H7 (cell line): ENCODE results near the gene ZSWIM1. TPM values are rescaled to one million over a fixed set of nuclear protein-coding genes. Genes with fewer than 3 reads are reported as not detected.
A peak's percentile ranks its signal among the peaks of the same experiment; 100 is the strongest.

Experiments
- DNase-seq: peaks from one replicate; pipeline ENCODE4 v3.0.0; 2012
- H3K27me3 ChIP-seq: 2 replicates; pipeline ENCODE4 v1.6.0; 2011; ENCODE audit warnings: mild to moderate bottlenecking, low read length; ENCODE audit not compliant: control insufficient read depth, insufficient read depth
- H3K36me3 ChIP-seq: replicated peaks from 2 replicates; pipeline ENCODE4 v1.5.1; 2011; ENCODE audit warnings: low read length; ENCODE audit not compliant: control insufficient read depth, insufficient read depth
- H3K4me3 ChIP-seq: 2 replicates; pipeline ENCODE4 v1.5.1; 2011; ENCODE audit warnings: low read depth, mild to moderate bottlenecking, control low read depth, low read length, moderate library complexity; ENCODE audit not compliant: insufficient read depth
- total RNA-seq: library from RNA; depleted of rRNA; stranded (reverse); fragments of >200 nt; shearing (Covaris generic); gene quantifications from 2 replicates; pipeline ENCODE4 v1.2.3, GENCODE V29; 2014; rRNA removed

The ZSWIM1 gene
- total RNA-seq, result 13.3 and 17.8 TPM in 2 replicates

DNA sequence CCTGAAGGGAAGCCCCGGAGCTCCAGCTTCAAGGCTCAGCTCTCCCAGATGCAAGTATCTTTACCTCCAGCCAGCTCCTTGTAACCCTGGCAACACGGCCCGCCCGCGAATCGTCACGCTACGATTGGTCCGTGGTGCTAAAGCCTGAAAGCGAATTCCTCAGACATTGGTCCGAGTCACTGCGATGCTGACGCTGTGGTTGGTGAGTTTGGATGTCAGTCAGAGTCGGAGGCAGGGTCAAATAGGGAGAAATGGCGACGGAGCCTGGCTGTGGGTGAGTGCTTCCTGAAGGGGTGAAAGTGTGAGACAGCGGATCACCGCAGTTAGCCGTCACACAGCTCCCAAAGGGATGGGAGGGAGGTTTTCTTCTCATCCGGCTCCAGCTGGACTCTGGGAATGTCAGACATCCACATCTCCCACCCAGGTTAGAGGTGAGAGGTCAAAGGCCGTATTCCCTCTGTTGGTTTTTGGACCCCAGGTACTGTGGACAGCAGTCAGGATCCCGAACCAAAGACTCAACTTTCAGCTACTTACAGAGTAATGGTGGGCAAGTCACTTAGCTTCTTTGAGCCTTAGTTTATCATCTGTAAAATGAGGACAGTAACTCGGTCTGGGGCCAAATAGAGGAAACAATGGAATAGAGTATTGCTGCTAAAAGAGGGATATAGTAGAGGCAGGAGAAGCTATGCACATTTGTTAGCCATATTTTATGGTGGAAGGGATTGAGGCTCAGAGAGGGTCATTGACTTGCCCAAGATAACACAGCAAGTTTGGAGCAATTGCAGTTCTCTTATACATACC lies at the start of gene ZSWIM1:
Gene ZSWIM1, plus strand, starts transcription at position 240 of the 801 bp plus-strand sequence. CDS start 1,366 bp downstream, outside the sequence.
- H3K36me3 ChIP-seq, result peaks cover 16% of the 10 kb centered on the region
- no peaks in the 10 kb centered on the region for H3K27me3 ChIP-seq
- peak; percentile 98 for DNase-seq
- H3K4me3 ChIP-seq, result peak within 1 kb of the TSS; percentile 70

DNA sequence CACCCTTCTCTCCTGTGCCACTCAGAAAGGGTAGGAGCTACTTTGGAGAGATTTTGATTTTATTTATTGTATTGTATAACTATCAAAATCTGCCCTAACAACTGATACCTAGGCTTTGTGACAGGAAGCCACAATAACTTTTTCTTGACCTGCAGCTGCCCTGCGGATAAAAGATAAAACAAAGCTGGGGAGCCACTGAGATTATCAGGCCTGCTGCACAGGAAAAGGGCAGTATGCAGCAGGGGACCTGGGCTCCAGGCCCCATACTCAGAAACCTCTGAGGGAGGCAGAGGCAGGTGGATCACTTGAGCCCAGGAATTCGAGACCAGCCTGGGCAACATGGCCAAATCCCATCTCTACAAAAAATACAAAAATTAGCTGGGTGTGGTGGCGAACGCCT lies 48.4 kb upstream of the ZSWIM1 start:
- no peaks in the 10 kb centered on the region for H3K27me3 ChIP-seq
- peaks cover 9% of the 10 kb centered on the region for H3K36me3 ChIP-seq
- no peak for DNase-seq
- no peak overlapping the region for H3K4me3 ChIP-seq

DNA sequence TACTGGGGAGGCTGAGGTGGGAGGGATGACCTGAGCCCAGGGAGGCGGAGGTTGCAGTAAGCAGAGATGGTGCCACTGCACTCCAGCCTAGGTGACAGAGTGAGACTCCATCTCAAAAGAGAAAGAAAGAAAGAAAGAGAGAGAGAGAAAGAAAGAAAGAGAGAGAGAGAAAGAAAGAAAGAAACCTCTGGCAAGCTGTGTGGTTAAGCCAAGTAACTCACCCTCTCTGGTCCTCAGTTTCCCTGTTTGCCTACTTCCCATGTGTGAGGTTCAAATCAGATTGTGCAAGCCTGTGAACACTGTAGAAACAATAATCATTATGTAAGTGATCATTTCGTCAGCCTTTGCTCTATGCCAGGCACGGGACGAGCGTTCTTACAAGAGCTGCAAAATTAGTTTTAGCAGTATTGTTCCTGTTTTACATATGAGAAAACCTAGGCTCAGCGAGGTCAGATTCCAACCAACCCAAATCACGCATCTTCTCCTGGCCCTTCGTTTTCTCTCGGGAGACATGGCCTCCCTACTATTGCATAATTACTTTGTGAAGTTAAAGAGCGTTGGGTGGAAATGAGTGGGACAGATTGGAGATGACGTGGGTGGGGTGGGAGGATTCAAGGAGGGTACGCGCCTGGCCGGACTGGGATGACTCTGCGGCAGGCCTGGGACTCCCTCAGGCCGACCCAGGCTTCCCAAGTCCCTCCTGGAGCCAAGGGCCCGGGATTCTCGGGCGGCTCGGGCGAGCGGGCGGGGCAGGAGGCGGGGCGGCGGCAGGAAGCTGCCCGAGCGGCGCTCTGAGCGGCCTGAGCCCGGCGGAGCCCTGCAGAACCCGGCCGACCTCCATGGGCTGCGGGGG lies 47.8 kb upstream of the ZSWIM1 start, which contains the start of gene SNX21:
Gene SNX21, plus strand, starts transcription at position 770 of the 853 bp plus-strand sequence. CDS start 121 bp downstream, outside the sequence.
- no peaks in the 10 kb centered on the region for H3K27me3 ChIP-seq

DNA sequence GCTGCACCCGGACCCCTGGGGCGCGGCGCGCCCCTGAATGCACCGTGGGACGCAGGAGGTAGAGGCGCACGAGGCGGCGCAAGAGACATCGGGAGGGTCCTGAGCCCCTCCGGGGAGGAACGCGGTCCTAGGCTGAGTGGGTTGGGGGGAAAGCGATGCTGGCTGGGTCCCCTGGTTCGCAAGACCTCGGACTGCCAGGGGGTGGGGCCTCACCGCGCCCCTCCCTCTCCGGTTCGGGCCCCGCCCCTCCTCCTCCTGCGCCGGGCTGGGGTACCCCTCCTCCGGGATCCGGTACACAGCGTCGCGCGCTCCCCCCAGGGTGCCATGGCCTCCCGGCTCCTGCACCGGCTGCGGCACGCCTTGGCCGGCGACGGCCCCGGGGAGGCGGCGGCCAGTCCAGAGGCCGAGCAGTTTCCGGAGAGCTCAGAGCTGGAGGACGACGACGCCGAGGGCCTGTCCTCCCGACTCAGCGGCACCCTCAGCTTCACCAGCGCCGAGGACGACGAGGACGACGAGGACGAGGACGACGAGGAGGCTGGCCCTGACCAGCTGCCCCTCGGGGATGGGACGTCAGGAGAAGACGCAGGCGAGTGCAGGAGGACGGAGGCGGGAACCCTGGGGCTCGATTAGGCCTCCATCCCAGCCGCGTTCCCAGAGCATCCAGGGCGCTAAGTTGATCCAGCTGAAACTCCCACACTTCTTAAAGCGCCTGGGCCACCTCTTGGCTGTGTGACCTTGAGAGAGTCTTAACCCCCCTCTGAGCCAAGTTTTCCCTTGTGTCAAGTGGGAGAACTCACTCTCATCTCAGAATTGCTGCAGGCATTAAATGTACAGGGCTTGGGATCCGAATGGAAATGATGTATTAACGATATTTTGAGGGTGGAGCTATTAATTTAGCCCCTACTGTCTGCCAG lies 46.9 kb upstream of the ZSWIM1 start:
- H3K36me3 ChIP-seq, result peaks cover 9% of the 10 kb centered on the region
- peak; percentile 99 for DNase-seq
- H3K27me3 ChIP-seq, result no peaks in the 10 kb centered on the region
- H3K4me3 ChIP-seq, result peak overlapping the region; percentile 76

More for the DNA sequence above, 47.8 kb upstream of the ZSWIM1 start, which contains the start of gene SNX21:
- peaks cover 9% of the 10 kb centered on the region for H3K36me3 ChIP-seq
- peak; percentile 95 for DNase-seq
- peak within 1 kb of the TSS; percentile 76 for H3K4me3 ChIP-seq

DNA sequence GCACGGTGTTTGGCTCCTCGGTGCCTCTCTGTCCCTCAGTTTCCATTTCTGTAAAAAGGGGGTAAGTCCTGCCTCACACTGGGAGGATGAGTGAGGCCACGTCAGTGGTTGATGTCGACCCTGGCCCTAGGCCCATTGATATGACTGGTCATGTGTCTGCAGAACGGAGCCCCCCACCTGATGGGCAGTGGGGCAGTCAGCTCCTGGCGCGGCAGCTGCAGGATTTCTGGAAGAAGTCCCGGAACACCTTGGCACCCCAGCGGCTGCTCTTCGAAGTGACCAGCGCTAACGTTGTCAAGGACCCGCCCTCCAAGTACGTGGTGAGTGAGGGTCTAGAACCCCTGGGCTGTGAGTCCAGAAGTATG lies 46.2 kb upstream of the ZSWIM1 start:
- Histone ChIP-seq H3K4me3 (no peak overlapping the region), H3K27me3 (no peaks in the 10 kb centered on the region), H3K36me3 (peaks cover 9% of the 10 kb centered on the region)
- no peak for DNase-seq

DNA sequence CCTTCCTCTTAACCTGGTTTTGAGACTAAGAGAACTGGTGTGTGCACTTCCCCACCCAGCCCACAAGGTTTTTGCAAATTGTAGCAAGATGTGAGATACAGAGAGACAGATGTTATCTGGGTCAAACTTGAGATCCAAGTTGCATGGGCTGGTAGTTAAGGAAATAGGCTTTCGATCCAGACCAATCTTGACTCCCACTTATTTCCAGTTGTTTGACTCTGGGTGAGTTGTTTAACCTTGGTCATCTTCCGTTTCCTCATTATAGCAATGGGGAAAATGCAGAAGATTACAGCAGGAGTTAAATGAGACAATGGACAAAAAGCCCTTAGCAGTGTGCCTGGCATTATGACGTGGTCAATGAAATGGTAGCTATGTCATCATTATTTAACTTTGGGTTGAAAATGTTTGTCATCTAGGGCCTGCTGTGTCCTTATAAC lies 45.7 kb upstream of the ZSWIM1 start:
- no peaks in the 10 kb centered on the region for H3K27me3 ChIP-seq
- DNase-seq, result no peak
- peaks cover 9% of the 10 kb centered on the region for H3K36me3 ChIP-seq
- H3K4me3 ChIP-seq, result no peak overlapping the region

DNA sequence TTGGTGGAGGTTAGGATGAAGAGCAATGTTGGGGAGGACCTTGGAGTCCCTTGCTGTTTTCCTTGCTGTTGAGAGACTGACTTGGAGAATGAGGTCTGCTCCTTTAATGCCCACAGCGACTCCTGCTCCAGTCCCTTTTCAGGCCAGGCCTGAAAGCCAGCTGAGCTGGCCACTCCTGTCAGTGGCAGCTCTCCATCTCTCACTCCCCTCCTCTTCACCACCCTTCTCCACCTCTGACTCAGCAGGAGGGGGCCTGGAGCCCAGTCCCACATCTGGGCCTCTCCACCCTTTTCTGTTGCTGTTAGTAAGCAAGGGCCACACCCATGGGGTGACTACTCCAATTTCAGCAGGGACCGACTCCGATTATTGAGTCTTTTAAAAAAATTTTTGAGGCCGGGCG lies 45.2 kb upstream of the ZSWIM1 start:
- peaks cover 9% of the 10 kb centered on the region for H3K36me3 ChIP-seq
- H3K4me3 ChIP-seq, result no peak overlapping the region
- DNase-seq, result no peak
- no peaks in the 10 kb centered on the region for H3K27me3 ChIP-seq

DNA sequence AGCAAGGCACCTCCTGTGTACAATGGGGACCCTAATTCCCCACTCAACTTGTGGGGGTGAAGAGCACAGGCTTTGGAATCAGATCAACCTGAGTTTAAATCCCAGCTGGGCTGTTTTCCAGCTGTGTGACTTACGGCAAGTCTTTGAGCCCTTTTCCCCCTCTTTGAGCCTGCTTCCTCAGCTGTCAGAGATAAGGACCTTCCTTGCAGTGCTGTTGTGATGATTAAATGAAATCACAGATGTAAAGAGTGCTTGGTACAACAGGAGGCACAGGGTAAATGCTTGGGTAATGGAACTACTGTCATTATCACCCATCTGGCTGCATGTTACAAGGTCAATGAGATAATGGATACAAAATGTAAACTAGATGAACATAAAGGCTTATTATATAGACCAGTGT lies 44.2 kb upstream of the ZSWIM1 start:
- peaks cover 13% of the 10 kb centered on the region for H3K36me3 ChIP-seq
- no peak for DNase-seq
- H3K4me3 ChIP-seq, result no peak overlapping the region
- H3K27me3 ChIP-seq, result no peaks in the 10 kb centered on the region

DNA sequence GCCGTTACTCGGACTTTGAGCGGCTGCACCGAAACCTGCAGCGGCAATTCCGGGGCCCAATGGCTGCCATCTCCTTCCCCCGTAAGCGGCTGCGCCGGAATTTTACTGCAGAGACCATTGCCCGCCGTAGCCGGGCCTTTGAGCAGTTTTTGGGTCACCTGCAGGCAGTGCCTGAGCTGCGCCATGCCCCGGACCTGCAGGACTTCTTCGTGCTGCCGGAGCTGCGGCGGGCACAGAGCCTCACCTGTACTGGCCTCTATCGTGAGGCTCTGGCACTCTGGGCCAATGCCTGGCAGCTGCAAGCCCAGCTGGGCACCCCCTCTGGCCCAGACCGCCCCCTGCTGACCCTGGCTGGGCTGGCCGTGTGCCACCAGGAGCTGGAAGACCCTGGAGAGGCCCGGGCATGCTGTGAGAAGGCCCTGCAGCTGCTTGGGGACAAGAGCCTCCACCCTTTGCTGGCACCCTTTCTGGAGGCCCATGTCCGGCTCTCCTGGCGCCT lies 40.3 kb upstream of the ZSWIM1 start:
- H3K36me3 ChIP-seq, result peaks cover 23% of the 10 kb centered on the region
- no peaks in the 10 kb centered on the region for H3K27me3 ChIP-seq
- no peak for DNase-seq
- H3K4me3 ChIP-seq, result no peak overlapping the region

DNA sequence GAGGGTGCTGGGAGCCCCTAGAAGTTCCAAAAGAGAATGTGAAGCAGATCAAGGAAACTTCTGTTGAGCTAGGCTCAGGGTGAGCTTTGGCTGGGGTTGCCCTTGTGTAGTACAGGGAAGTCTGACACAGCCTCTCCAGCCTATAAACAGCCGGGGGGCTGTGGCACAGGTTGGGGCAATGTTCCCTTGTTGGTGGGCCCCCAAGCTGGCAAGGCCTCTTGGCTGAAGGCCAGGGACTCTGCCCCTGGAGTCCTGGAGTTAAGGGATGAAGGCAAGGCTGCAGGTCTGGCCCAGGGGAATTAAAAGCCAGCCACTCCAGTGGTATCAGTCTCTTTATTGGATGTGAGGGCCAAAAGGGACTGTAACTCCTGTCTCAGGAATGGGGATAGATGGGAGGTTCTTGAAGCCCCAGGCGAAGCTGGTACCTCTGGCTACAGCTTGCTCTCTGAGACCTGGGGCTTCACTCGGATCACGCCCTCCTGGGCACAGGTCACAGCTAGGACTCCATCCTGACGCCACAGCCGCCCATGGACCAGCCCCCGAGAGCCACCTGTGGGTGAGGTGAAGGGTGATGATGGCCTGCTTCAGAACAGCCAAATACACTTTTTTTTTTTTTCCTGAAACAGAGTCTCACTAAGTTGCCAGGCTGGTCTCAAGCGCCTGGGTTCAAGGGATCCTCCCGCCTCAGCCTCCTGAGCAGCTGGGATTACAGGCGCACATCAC lies 39.5 kb upstream of the ZSWIM1 start:
- no peak for DNase-seq
- H3K36me3 ChIP-seq, result peaks cover 23% of the 10 kb centered on the region
- no peak overlapping the region for H3K4me3 ChIP-seq
- H3K27me3 ChIP-seq, result no peaks in the 10 kb centered on the region

DNA sequence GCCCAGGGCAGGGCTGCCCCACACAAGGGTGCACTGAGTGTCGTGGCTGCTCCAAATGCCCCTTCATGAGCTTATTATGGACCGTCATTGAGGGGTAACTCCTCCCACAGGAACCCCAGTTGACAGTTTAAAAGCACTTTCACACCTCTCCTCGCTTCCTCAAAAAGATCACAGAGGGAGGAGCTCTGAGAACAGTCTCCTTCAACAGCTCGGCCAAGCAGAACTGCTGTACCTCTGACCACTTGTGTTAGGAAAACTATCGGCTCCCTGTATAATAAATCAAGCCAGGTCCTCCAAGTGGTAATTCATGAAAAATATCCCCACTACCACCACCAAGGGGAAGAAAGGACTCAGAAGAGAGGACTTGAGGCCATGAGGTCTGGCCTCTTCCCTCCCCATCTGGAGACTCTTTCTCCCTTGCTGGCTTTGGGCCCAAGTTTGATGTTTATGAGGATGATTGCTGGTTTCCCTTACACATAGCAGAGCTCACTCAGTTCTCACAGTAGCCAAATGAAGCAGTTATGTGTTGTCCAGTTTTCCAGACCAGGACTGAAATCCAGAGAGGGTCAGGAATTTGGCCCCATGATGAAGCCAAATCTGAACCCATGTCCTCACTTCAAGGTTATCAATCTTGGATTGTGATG lies 38.7 kb upstream of the ZSWIM1 start:
- Histone ChIP-seq H3K36me3 (peaks cover 19% of the 10 kb centered on the region), H3K4me3 (no peak overlapping the region), H3K27me3 (no peaks in the 10 kb centered on the region)
- DNase-seq, result no peak

DNA sequence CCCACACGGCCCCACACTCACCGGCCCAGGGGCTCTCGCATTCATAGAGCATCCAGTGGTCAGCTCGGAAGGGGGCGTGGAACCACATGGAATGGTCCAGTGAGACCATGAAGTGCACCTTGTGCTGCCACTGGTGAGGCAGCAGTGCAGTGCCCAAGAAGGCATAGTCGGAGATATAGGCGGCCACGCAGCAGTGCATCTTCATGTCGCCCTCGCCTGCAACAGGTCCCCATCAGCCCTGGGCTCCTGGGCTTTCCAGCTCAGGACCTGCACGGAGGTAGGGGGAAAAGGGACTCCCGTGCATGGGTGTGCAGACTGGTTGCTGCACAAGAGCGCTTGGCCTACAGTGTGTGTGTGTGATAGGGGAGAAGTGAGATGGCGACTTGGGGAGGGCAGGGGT lies 37.5 kb upstream of the ZSWIM1 start:
- DNase-seq, result no peak
- H3K36me3 ChIP-seq, result peaks cover 22% of the 10 kb centered on the region
- H3K4me3 ChIP-seq, result no peak overlapping the region
- H3K27me3 ChIP-seq, result no peaks in the 10 kb centered on the region

DNA sequence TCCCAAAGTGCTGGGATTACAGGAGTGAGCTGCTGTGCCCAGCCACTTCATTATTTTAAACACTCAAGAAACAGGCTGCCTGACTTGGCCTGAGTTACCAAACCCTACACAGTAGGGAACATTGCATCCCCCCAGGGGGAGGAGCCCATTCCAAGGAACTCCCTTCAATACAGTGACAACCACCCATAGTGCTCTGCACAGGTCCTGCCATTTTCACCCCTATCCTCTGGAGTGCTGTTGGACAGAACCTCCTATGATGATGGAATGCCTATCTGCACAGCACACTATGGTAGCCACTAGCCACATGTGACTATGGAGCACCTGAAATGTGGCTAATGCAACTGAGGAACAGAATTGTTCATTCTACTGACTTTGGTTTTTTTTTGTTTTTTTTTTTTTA lies 35.6 kb upstream of the ZSWIM1 start:
- no peak for DNase-seq
- no peak overlapping the region for H3K4me3 ChIP-seq
- no peaks in the 10 kb centered on the region for H3K27me3 ChIP-seq
- peaks cover 22% of the 10 kb centered on the region for H3K36me3 ChIP-seq
